Mammary epithelial cell (primary cell): ENCODE data around the gene RNF169.

Experiments used
- EZH2 ChIP-seq: IDR thresholded peaks from 2 replicates; pipeline ENCODE4 v1.6.1; 2012; ENCODE audit warnings: low read length, inconsistent platforms, borderline replicate concordance
- TF ChIP-seq, protein P1 (sequence below), 2 donors: IDR thresholded peaks in 1 of 2; conservative IDR thresholded peaks in 1 of 2; 2 replicates each; pipeline ENCODE4 v1.5.1; 2011 to 2012; ENCODE audit warnings: inconsistent platforms in 2 of 2, low read length in 2 of 2, mild to moderate bottlenecking in 2 of 2, control low read depth in 1 of 2, low read depth in 1 of 2; ENCODE audit not compliant: insufficient read depth in 1 of 2; ENCODE audit errors: extremely low read depth in 1 of 2

DNA sequence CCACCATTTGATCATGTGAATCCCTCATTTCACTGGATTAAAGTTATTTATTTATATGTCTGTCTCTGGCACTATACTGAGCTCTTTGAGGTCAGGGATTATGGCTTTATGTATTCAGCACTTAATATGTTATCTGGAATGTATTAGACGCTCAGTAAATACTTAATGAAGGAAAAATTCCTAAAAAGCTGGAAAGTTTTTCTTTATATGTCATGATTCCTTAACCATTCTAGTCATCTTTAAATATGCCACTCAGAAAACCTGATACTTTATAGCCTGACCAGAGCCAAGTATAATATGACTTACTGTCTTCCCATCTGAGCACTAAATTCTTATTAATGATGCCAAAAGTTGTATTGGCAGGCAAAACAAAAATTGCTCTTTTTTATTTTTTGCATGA lies 27.1 kb downstream of the RNF169 start:
- no peak for TF ChIP-seq EZH2
- TF ChIP-seq, protein P1, sequence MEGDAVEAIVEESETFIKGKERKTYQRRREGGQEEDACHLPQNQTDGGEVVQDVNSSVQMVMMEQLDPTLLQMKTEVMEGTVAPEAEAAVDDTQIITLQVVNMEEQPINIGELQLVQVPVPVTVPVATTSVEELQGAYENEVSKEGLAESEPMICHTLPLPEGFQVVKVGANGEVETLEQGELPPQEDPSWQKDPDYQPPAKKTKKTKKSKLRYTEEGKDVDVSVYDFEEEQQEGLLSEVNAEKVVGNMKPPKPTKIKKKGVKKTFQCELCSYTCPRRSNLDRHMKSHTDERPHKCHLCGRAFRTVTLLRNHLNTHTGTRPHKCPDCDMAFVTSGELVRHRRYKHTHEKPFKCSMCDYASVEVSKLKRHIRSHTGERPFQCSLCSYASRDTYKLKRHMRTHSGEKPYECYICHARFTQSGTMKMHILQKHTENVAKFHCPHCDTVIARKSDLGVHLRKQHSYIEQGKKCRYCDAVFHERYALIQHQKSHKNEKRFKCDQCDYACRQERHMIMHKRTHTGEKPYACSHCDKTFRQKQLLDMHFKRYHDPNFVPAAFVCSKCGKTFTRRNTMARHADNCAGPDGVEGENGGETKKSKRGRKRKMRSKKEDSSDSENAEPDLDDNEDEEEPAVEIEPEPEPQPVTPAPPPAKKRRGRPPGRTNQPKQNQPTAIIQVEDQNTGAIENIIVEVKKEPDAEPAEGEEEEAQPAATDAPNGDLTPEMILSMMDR (conservative IDR thresholded peaks at IDR 0.05 in 1 of 2, IDR thresholded peaks at IDR 0.05 in 1 of 2; ENCODE audit: extremely low read depth in 1 of 2, insufficient read depth in 1 of 2, low read depth in 1 of 2, low read length in 2 of 2) = no peak
